Measurements from ENCODE around the gene CAMKK1.

The CAMKK1 gene

DNA sequence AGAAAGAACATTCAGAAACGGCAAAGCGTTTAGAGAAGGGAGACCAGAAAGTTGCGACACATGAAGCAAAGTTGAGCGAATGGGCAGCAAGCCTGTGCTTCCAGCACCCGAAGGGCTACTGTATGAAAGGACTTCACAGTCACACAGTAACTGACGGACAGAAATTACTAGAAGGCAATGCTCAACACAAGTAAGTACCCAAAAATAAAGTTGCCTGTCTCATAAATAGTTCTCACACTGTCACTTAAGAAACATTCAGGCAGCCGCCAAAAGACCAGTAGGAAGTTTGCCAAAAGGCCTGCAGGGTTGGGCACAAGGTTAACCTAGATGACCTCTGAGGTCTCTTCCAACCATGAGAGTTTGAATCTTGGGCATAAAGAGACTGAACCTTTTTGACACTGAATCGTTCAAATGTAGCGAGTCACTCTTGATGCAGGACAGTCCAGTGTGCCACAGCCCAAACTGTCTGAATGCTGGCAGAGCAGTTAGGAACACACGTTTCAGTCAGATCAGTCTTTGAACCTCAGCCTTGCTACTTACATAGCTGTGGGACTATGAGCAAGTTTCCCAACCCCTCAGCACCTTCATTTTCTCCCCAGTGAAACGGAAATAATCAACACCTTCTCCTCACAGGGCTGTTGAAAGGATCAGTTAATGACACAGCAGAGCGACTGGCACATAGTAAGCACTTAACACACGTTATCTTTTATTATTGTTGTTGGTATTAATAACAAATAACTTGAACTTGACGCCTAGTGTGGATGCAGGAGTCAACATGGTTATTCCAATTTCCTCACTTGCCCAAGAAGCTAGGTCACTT lies 57.2 kb downstream of the CAMKK1 start:
- TF ChIP-seq, protein P1, sequence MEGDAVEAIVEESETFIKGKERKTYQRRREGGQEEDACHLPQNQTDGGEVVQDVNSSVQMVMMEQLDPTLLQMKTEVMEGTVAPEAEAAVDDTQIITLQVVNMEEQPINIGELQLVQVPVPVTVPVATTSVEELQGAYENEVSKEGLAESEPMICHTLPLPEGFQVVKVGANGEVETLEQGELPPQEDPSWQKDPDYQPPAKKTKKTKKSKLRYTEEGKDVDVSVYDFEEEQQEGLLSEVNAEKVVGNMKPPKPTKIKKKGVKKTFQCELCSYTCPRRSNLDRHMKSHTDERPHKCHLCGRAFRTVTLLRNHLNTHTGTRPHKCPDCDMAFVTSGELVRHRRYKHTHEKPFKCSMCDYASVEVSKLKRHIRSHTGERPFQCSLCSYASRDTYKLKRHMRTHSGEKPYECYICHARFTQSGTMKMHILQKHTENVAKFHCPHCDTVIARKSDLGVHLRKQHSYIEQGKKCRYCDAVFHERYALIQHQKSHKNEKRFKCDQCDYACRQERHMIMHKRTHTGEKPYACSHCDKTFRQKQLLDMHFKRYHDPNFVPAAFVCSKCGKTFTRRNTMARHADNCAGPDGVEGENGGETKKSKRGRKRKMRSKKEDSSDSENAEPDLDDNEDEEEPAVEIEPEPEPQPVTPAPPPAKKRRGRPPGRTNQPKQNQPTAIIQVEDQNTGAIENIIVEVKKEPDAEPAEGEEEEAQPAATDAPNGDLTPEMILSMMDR (conservative IDR thresholded peaks at IDR 0.05; ENCODE audit: low read depth, low read length): no peak
- no peak for DNase-seq (ENCODE audit: low read depth)
- no peak overlapping the region for H3K4me3 ChIP-seq (ENCODE audit: low read length)

DNA sequence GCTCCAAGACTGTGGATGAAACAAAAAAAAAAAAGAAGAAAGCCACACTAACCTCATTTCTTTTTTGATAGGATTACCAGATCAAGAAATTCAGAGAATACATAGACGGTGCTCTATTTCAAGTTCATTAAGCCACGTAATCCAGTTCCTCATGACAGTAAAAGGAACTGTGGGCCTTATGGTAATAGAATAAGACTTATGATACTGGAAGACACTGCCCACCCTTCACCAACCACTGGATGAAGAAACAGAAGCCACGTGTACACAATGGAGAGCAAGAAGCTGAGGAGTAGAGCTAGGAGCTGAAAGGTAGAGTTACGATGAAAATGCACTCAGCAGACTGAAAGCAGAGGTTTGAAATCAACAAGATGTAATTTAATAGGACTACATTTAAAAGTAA lies 58.0 kb downstream of the CAMKK1 start:
- no peak for DNase-seq (ENCODE audit: low read depth)
- TF ChIP-seq, protein P1 (conservative IDR thresholded peaks at IDR 0.05; ENCODE audit: low read depth, low read length): no peak
- H3K4me3 ChIP-seq (ENCODE audit: low read length): no peak overlapping the region

DNA sequence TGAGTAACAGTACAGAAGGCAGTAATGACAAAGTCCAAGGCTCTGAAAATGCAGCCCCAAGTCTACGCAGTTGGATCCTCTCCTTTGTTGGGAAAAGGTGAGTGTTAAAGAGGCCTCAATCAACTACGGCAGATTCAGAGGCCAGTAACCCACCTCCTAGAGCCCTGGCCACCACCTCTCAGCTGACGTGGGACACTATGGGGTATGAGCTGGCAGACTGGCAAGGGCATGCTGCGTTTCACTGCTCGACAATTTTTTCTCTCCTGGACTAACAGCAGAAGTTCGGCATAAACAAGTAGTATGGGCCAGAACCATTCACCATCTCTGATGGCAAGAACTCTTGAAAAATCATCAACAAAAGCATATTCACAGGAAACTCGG lies 64.0 kb downstream of the CAMKK1 start:
- DNase-seq (ENCODE audit: low read depth): no peak
- H3K4me3 ChIP-seq (ENCODE audit: low read length): no peak overlapping the region
- TF ChIP-seq, protein P1 (conservative IDR thresholded peaks at IDR 0.05; ENCODE audit: low read depth, low read length): no peak

DNA sequence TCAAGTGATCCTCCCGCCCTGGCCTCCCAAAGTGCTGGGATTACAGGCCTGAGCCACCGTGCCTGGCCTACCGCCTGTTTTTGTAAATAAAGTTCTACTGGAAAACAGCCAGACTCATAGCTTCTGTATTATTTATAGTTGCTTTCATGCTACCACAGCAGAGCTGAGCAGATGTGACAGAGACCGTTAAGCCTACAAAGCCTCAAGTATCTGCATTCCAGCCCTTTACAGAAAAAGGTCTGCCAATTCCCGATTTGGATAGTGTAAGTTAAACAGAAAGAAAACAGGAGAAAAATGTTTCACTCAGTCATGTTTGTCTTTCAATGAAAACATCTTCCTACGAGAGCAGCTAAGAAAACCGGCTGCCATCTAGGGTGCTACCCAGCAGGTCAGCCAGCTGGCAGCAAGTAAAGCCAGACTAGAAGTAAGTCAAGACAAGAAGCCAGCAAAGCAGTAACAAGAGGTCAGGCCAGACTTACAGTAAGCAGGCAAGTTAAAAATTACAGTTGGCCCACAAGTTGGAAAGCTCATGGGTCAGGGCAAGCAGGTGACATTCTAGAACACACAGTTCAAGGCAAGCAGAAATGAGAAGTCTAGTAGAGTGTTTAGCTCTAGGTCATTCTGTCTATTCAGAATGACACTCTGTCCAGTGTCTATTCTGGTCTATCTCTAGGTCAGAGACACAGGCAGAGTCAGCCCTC lies 64.6 kb downstream of the CAMKK1 start:
- no peak overlapping the region for H3K4me3 ChIP-seq (ENCODE audit: low read length)
- TF ChIP-seq, protein P1 (conservative IDR thresholded peaks at IDR 0.05; ENCODE audit: low read depth, low read length): no peak
- DNase-seq (ENCODE audit: low read depth): no peak

DNA sequence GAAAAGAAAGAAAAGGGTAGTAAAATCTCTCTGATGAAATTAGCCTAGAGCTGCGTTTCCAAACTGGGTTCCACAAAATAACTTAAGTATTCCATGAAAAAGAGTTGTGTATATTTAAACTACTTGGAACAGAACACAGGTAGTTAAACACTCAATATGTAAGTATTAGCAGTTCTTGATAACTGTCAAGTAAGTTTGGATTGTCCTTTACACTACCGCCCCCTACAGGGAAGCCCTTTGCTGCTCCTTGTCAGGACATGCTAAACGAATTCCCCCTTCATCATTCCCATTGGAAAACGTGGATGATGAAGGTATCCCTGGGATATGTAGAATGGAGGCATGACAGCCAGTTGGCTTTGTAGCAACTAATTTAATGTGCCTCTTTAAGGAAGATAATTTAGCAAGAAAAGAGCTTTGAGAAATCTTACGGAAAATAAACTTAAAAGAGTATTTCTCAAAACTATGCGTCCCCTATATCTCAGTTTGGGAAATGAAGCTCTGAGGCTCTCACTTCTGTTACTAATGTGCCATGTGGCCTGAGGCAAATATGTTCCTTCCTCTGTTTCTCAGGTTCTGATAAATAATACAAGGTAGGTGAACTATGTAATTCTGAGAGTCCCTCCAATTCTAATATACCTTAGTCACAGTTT lies 65.6 kb downstream of the CAMKK1 start:
- TF ChIP-seq, protein P1 (conservative IDR thresholded peaks at IDR 0.05; ENCODE audit: low read depth, low read length): peak; percentile 88
- peak; percentile 21 for DNase-seq (ENCODE audit: low read depth)
- H3K4me3 ChIP-seq (ENCODE audit: low read length): no peak overlapping the region

DNA sequence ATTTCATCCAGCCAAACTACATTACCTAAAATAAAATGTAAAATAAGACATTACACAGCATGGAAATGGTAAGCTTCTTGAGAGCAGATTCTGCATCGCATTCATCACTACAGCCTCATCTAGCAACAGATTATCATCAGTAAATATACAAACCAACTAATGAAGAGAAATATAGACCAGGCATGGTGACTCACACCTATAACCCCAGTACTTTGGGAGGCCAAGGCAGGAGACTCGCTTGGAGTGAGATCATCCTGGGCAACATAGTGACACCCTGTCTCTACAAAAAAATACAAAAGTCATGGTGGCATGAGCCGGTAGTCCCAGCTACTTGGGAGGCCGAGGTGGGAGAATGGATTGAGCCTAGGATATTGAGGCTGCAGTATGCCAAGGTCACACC lies 66.7 kb downstream of the CAMKK1 start:
- TF ChIP-seq, protein P1 (conservative IDR thresholded peaks at IDR 0.05; ENCODE audit: low read depth, low read length): no peak
- DNase-seq (ENCODE audit: low read depth): no peak
- H3K4me3 ChIP-seq (ENCODE audit: low read length): no peak overlapping the region

Data from retinal pigment epithelial cell (primary cell).